ENCODE measurements around the gene OPA1. TPM values are rescaled to one million over a fixed set of nuclear protein-coding genes. Genes with fewer than 3 reads are reported as not detected.

Gene OPA1
- total and polyA plus RNA-seq, 2 of the 13 experiments (the other 11 are each of a cell fraction or from before 2014, with no cell fraction given) = 26.7 to 78.5 TPM

DNA sequence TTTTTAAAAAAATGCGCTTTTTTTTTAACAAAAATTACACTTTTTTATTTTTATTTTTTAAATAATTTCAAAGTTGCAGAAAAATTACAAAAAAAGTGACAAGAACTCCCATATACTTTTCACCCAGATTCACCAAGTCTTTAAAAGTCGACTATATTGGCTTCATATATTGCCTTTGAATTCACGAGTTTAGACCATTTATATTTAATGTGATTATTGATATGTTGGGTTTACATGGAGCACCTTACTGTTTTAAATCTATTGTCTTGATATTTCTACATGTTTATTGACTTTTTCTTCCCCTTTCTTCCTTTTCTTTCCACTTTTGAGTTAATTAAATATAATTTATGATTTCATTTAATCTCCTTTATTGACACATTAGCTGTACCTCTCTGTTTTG is 127.2 kb downstream of the OPA1 start:
- H3K27me3 ChIP-seq (ENCODE audit: control insufficient read depth in 1 of 2, insufficient read depth in 2 of 2, low read length in 2 of 2) = no peaks in the 10 kb centered on the region; a peak in 1 of 5 replicates
- no peak for FAIRE-seq
- H3K27ac ChIP-seq (ENCODE audit: extremely low read length, insufficient read depth, low read length) = no peak overlapping the region
- WGBS (ENCODE audit: low lambda C conversion rate) = 39% methylated on average over 3 of the region's 3 CpGs
- H3K9ac ChIP-seq (ENCODE audit: insufficient read depth, low read depth, low read length) = no peak overlapping the region
- intact Hi-C loops (cut with micrococcal nuclease; ENCODE audit: unreplicated experiment) = no loop called here
- no TSS peak for BruUV-seq (replicated peaks)
- ChIA-PET POLR2A (interaction anchor here (1.1 kb wide), 1 partner anchor 12 kb away, joined by 3 read pairs; no protein-coding TSS in a partner anchor), CTCF (ENCODE audit: low intra/inter-chr PET ratio, low total read pairs) (no interaction called here)
- H3K4me2 ChIP-seq (ENCODE audit: low read depth, low read length) = peak overlapping the region; percentile 39; the same call in 1 of the 2 replicates
- ATAC-seq = no peak
- in situ Hi-C loops (cut with HindIII; ENCODE audit: extremely low pct_ligation_motif_present, low pct_unique_long_range_greater_than_20kb) = no loop called here
- H3K4me1 ChIP-seq (ENCODE audit: insufficient read depth, low read length) = peaks cover 42% of the 10 kb centered on the region
- 0 out of 2 replicates have a peak, but pooled peaks have one; percentile 15 for TF ChIP-seq NFIC (IDR thresholded peaks at IDR 0.05; ENCODE audit: low read length)
- TF ChIP-seq, protein P1, sequence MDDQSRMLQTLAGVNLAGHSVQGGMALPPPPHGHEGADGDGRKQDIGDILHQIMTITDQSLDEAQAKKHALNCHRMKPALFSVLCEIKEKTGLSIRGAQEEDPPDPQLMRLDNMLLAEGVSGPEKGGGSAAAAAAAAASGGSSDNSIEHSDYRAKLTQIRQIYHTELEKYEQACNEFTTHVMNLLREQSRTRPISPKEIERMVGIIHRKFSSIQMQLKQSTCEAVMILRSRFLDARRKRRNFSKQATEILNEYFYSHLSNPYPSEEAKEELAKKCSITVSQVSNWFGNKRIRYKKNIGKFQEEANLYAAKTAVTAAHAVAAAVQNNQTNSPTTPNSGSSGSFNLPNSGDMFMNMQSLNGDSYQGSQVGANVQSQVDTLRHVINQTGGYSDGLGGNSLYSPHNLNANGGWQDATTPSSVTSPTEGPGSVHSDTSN (CRISPR knock-in tag; IDR thresholded peaks at IDR 0.05; ENCODE audit: borderline replicate concordance) = no peak
- H3K9me3 ChIP-seq (ENCODE audit: low read length) = peaks cover 4% of the 10 kb centered on the region; the same call in 1 of the 2 replicates
- H4K20me1 ChIP-seq (ENCODE audit: insufficient read depth, low read length) = no peaks in the 10 kb centered on the region
- H3K4me3 ChIP-seq (replicated peaks in 1 of 3; ENCODE audit: insufficient read depth in 1 of 3, low read depth in 2 of 3, low read length in 3 of 3) = no peak overlapping the region
- DNase-seq (ENCODE audit: low spot score) = no peak
- H3K79me2 ChIP-seq (ENCODE audit: insufficient read depth, low read length) = no peaks in the 10 kb centered on the region
- H2AFZ ChIP-seq (ENCODE audit: low read length) = no peak overlapping the region
- no peaks in the 10 kb centered on the region for H3K36me3 ChIP-seq (replicated peaks in 1 of 2; ENCODE audit: control insufficient read depth in 1 of 2, insufficient read depth in 2 of 2, low read length in 2 of 2)

DNA sequence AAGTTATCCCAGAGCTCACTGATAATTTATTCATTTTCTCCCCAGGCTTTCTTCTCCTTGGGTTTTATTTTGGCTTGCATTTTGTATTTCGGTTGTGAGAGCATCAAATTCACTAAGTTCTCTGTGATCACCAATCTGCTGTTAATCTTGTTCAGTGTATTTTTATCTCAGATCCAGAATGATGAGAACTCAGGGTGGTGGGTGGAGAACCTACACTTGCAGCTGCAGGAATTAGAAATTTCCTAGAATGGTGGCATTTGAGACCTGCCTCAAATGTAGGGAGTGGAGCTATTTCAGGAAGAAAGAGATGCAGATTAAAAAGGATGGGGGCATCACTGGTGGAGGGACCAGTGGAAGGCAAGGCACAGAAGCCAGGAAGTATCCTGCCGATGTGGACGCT is 129.6 kb downstream of the OPA1 start:
- ChIA-PET CTCF (ENCODE audit: low intra/inter-chr PET ratio, low total read pairs) (no interaction called here), POLR2A (no interaction called here)
- no peak overlapping the region for H3K4me2 ChIP-seq (ENCODE audit: low read depth, low read length)
- no peaks in the 10 kb centered on the region for H4K20me1 ChIP-seq (ENCODE audit: insufficient read depth, low read length)
- no peaks in the 10 kb centered on the region; a peak in 1 of 5 replicates for H3K27me3 ChIP-seq (ENCODE audit: control insufficient read depth in 1 of 2, insufficient read depth in 2 of 2, low read length in 2 of 2)
- BruUV-seq (replicated peaks) = no TSS peak
- DNase-seq (ENCODE audit: low spot score) (no peak), FAIRE-seq (no peak), ATAC-seq (no peak)
- H2AFZ ChIP-seq (ENCODE audit: low read length) = no peak overlapping the region
- H3K9me3 ChIP-seq (ENCODE audit: low read length) = no peaks in the 10 kb centered on the region
- WGBS (ENCODE audit: low lambda C conversion rate) = 71% methylated on average over 3 of the region's 3 CpGs
- no peaks in the 10 kb centered on the region for H3K36me3 ChIP-seq (replicated peaks in 1 of 2; ENCODE audit: control insufficient read depth in 1 of 2, insufficient read depth in 2 of 2, low read length in 2 of 2)
- H3K27ac ChIP-seq (ENCODE audit: extremely low read length, insufficient read depth, low read length) = no peak overlapping the region
- no peak overlapping the region for H3K4me3 ChIP-seq (replicated peaks in 1 of 3; ENCODE audit: insufficient read depth in 1 of 3, low read depth in 2 of 3, low read length in 3 of 3)
- in situ Hi-C loops (cut with HindIII; ENCODE audit: extremely low pct_ligation_motif_present, low pct_unique_long_range_greater_than_20kb) (no loop called here), intact Hi-C loops (cut with micrococcal nuclease; ENCODE audit: unreplicated experiment) (no loop called here)
- H3K79me2 ChIP-seq (ENCODE audit: insufficient read depth, low read length) = no peaks in the 10 kb centered on the region
- H3K4me1 ChIP-seq (ENCODE audit: insufficient read depth, low read length) = peaks cover 34% of the 10 kb centered on the region
- no peak overlapping the region for H3K9ac ChIP-seq (ENCODE audit: insufficient read depth, low read depth, low read length)
- TF ChIP-seq TCF7L2 (IDR thresholded peaks at IDR 0.05; ENCODE audit: low read depth, low read length) = no peak
- TF ChIP-seq MAZ (IDR thresholded peaks at IDR 0.05; ENCODE audit: borderline replicate concordance, low read depth, low read length) = no peak
- no peak for TF ChIP-seq MAZ (CRISPR knock-in tag; IDR thresholded peaks at IDR 0.05; ENCODE audit: low read depth)
- TF ChIP-seq, protein P2, sequence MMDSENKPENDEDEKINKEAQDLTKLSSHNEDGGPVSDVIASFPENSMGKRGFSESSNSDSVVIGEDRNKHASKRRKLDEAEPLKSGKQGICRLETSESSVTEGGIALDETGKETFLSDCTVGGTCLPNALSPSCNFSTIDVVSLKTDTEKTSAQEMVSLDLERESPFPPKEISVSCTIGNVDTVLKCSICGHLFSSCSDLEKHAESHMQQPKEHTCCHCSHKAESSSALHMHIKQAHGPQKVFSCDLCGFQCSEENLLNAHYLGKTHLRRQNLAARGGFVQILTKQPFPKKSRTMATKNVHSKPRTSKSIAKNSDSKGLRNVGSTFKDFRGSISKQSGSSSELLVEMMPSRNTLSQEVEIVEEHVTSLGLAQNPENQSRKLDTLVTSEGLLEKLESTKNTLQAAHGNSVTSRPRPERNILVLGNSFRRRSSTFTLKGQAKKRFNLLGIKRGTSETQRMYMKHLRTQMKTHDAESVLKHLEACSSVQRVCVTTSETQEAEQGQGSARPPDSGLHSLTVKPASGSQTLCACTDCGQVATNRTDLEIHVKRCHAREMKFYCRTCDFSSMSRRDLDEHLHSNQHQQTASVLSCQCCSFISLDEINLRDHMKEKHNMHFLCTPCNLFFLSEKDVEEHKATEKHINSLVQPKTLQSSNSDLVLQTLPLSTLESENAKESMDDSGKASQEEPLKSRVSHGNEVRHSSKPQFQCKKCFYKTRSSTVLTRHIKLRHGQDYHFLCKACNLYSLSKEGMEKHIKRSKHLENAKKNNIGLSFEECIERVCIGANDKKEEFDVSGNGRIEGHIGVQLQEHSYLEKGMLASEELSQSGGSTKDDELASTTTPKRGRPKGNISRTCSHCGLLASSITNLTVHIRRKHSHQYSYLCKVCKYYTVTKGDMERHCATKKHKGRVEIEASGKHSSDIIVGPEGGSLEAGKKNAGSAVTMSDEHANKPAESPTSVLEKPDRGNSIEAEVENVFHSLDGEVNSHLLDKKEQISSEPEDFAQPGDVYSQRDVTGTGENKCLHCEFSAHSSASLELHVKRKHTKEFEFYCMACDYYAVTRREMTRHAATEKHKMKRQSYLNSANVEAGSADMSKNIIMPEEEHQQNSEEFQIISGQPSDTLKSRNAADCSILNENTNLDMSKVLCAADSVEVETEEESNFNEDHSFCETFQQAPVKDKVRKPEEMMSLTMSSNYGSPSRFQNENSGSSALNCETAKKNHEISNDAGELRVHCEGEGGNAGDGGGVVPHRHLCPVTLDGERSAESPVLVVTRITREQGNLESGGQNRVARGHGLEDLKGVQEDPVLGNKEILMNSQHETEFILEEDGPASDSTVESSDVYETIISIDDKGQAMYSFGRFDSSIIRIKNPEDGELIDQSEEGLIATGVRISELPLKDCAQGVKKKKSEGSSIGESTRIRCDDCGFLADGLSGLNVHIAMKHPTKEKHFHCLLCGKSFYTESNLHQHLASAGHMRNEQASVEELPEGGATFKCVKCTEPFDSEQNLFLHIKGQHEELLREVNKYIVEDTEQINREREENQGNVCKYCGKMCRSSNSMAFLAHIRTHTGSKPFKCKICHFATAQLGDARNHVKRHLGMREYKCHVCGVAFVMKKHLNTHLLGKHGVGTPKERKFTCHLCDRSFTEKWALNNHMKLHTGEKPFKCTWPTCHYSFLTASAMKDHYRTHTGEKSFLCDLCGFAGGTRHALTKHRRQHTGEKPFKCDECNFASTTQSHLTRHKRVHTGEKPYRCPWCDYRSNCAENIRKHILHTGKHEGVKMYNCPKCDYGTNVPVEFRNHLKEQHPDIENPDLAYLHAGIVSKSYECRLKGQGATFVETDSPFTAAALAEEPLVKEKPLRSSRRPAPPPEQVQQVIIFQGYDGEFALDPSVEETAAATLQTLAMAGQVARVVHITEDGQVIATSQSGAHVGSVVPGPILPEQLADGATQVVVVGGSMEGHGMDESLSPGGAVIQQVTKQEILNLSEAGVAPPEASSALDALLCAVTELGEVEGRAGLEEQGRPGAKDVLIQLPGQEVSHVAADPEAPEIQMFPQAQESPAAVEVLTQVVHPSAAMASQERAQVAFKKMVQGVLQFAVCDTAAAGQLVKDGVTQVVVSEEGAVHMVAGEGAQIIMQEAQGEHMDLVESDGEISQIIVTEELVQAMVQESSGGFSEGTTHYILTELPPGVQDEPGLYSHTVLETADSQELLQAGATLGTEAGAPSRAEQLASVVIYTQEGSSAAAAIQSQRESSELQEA (CRISPR knock-in tag; IDR thresholded peaks at IDR 0.05; ENCODE audit: not compliant biosample characterization) = no peak
- no peak for TF ChIP-seq DMAP1 (CRISPR knock-in tag; IDR thresholded peaks at IDR 0.05)
- no peak for TF ChIP-seq NFKBIZ (CRISPR knock-in tag; IDR thresholded peaks at IDR 0.05)
- TF ChIP-seq MXI1 (IDR thresholded peaks at IDR 0.05; ENCODE audit: borderline replicate concordance, low read depth, low read length) = no peak
- no peak for TF ChIP-seq CENPT (CRISPR knock-in tag; IDR thresholded peaks at IDR 0.05; ENCODE audit: low read depth)
